HepG2 (cell line): Measurements from ENCODE around the gene ACSS2. TPM values are rescaled to one million over a fixed set of nuclear protein-coding genes. Genes with fewer than 3 reads are reported as not detected.

Source experiments
- ATAC-seq: fragments of 200-7000 bp; cut with Tn5 transposase; 3 replicates; pipeline ENCODE4 v1.9.1; 2020; ENCODE audit warnings: mild to moderate bottlenecking, moderate library complexity
- BruUV-seq: library from RNA; stranded (reverse); fragments of 400-500 nt; replicated peaks from 2 replicates; lab custom pipeline; 2021; lab: Mats Ljungman, UMichigan
- CTCF ChIA-PET: fragments of 300-600 bp; formaldehyde crosslinking; extraction: SDS; loops from one replicate; lab custom pipeline; 2021; ENCODE audit warnings: low total read pairs, inconsistent platforms, low intra/inter-chr PET ratio; lab: Yijun Ruan, JAX
- POLR2A ChIA-PET: fragments of 350-600 bp; sonication (Branson Sonifier 250); formaldehyde crosslinking; loops from one replicate; lab custom pipeline; 2020; ENCODE audit warnings: antibody characterized with exemption, inconsistent platforms; lab: Yijun Ruan, JAX
- DNase-seq: peaks from one replicate; pipeline ENCODE4 v3.0.0-alpha.2; 2015; ENCODE audit warnings: low spot score
- FAIRE-seq: peaks from 3 replicates; lab custom pipeline; 2011; peaks lifted over from hg19 to GRCh38; lab: Jason Lieb, UNC
- H2AFZ ChIP-seq: one replicate; pipeline ENCODE4 v1.6.1; 2011; ENCODE audit warnings: low read length, inconsistent platforms
- H3K27ac ChIP-seq: fragments of 300-600 bp; 3 replicates; pipeline ENCODE4 v1.8.0; 2011; ENCODE audit warnings: mixed run types, mild to moderate bottlenecking, mixed read lengths, low read length, inconsistent platforms; ENCODE audit not compliant: insufficient read depth; ENCODE audit errors: extremely low read length
- H3K27me3 ChIP-seq, 2 experiments: fragments of 200-600 bp in 1 of 2; 2 replicates in 1 of 2; 3 replicates in 1 of 2; pipeline versions ENCODE4 v1.6.0 to v1.8.0; 2011; ENCODE audit warnings: low read length in 2 of 2, mild to moderate bottlenecking in 2 of 2, moderate library complexity in 2 of 2, inconsistent platforms in 1 of 2; ENCODE audit not compliant: insufficient read depth in 2 of 2, control insufficient read depth in 1 of 2
- H3K36me3 ChIP-seq, 2 experiments: fragments of 200-600 bp in 1 of 2; replicated peaks in 1 of 2; 2 replicates in 1 of 2; 3 replicates in 1 of 2; pipeline versions ENCODE4 v1.5.1 to v1.8.0; 2011; ENCODE audit warnings: low read length in 2 of 2, inconsistent platforms in 1 of 2; ENCODE audit not compliant: insufficient read depth in 2 of 2, control insufficient read depth in 1 of 2
- H3K4me1 ChIP-seq: 2 replicates; pipeline ENCODE4 v1.5.1; 2012; ENCODE audit warnings: low read length, inconsistent platforms; ENCODE audit not compliant: insufficient read depth
- H3K4me2 ChIP-seq: 2 replicates; pipeline ENCODE4 v1.6.0; 2011; ENCODE audit warnings: low read depth, low read length, inconsistent platforms
- H3K4me3 ChIP-seq, 3 experiments: fragments of 200-600 bp in 1 of 3; sonication (generic), shearing (Covaris generic) in 1 of 3; replicated peaks in 1 of 3; 2 replicates each; pipeline ENCODE4 v1.5.1; 2011 to 2016; ENCODE audit warnings: low read length in 3 of 3, inconsistent platforms in 2 of 3, low read depth in 2 of 3, mild to moderate bottlenecking in 2 of 3, control low read depth in 1 of 3, mixed read lengths in 1 of 3; ENCODE audit not compliant: insufficient read depth in 1 of 3
- H3K79me2 ChIP-seq: one replicate; pipeline ENCODE4 v1.6.1; 2011; ENCODE audit warnings: low read length, inconsistent platforms; ENCODE audit not compliant: insufficient read depth
- H3K9ac ChIP-seq: 2 replicates; pipeline ENCODE4 v1.6.0; 2011; ENCODE audit warnings: mild to moderate bottlenecking, low read depth, low read length, inconsistent platforms; ENCODE audit not compliant: insufficient read depth
- H3K9me3 ChIP-seq: 2 replicates; pipeline ENCODE4 v1.5.1; 2012; ENCODE audit warnings: mild to moderate bottlenecking, low read length
- H4K20me1 ChIP-seq: 2 replicates; pipeline ENCODE4 v1.6.0; 2011; ENCODE audit warnings: inconsistent platforms, mild to moderate bottlenecking, low read length, moderate library complexity; ENCODE audit not compliant: insufficient read depth
- ZNF510 ChIP-seq: sonication (generic); formaldehyde crosslinking; IDR thresholded peaks from 2 replicates; pipeline ENCODE4 v1.4.0; 2020; ENCODE audit warnings: low read depth, mild to moderate bottlenecking, missing genetic modification reagents
- ZNF558 ChIP-seq: sonication (generic); formaldehyde crosslinking; IDR thresholded peaks from 2 replicates; pipeline ENCODE4 v1.9.0; 2022; ENCODE audit warnings: mild to moderate bottlenecking, missing genetic modification reagents, borderline replicate concordance
- WGBS: methylation state at CpG from one replicate; pipeline ENCODE4 v1.1.6; 2017; ENCODE audit warnings: low lambda C conversion rate; 5-methylcytosine and 5-hydroxymethylcytosine counted together
- in situ Hi-C: cut with HindIII; loops from 2 replicates; pipeline ENCODE4 v1.10.0; 2017; ENCODE audit warnings: low pct_unique_long_range_greater_than_20kb; ENCODE audit not compliant: extremely low pct_ligation_motif_present
- intact Hi-C: fragments of 100-400 bp; cut with micrococcal nuclease; formaldehyde crosslinking; loops from one replicate; pipeline ENCODE4 v1.10.0; 2022; ENCODE audit not compliant: unreplicated experiment
- polyA plus RNA-seq, 8 experiments: library from polyadenylated mRNA; depleted of rRNA in 3 of 8; stranded (reverse) in 7 of 8; unstranded in 1 of 8; fragments of >200 nt; fragmentation: Illumina TruSeq in 4 of 8; extraction: Trizol in 4 of 8; gene quantifications; 2 replicates each; pipeline versions ENCODE4 v1.2.1 to v1.2.3, GENCODE V29; 2011 to 2016; ENCODE audit warnings: low read depth in 4 of 8, missing spikeins in 1 of 8, mixed read lengths in 1 of 8; ENCODE audit not compliant: insufficient read depth in 1 of 8
- total RNA-seq, 5 experiments: library from RNA; depleted of rRNA; stranded (reverse); fragments of >200 nt; fragmentation: Illumina TruSeq; extraction: Trizol; gene quantifications; 2 replicates each; pipeline ENCODE4 v1.2.3, GENCODE V29; 2016; ENCODE audit warnings: low read depth in 1 of 5
- TF ChIP-seq, protein P1 (sequence below): sonication (generic); formaldehyde crosslinking; conservative IDR thresholded peaks from 2 replicates; pipeline ENCODE4 v1.8.1; 2023; ENCODE audit warnings: missing genetic modification reagents
- TF ChIP-seq, protein P2 (sequence below): sonication (generic); formaldehyde crosslinking; IDR thresholded peaks from 2 replicates; pipeline ENCODE4 v1.5.1; 2020; ENCODE audit warnings: mild to moderate bottlenecking, missing genetic modification reagents, moderate library complexity

Gene ACSS2
- total and polyA plus RNA-seq, 2 of the 13 experiments (the other 11 are each of a cell fraction or from before 2014, with no cell fraction given): 72.8 to 89.7 TPM

DNA sequence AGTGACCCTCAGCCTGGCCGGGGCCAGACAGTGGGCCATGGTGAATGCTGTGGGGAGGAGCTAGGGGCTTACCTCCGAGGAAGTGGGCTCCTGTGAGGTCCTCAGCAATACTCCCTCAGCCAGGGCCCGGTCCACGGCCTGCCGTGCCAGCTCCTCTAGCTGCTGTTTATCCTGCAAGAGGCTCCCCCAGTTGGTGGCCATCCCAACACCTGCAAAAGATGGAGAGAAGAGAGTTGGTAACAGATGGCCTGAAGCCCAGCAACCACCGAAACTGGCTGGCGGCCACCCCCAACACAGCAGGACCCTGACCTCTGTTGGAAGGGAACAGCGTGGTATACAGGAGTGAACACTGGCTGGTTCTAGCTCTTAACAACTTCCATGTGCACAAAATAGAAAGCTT lies 75.2 kb downstream of the ACSS2 start:
- peaks cover 44% of the 10 kb centered on the region for H3K4me1 ChIP-seq
- no peak overlapping the region for H3K4me2 ChIP-seq
- H2AFZ ChIP-seq: no peak overlapping the region
- no peaks in the 10 kb centered on the region for H3K9me3 ChIP-seq
- FAIRE-seq (no peak), ATAC-seq (no peak), DNase-seq (no peak)
- CTCF ChIA-PET: no interaction called here
- POLR2A ChIA-PET: no interaction called here
- intact Hi-C loops: no loop called here
- H3K9ac ChIP-seq: no peak overlapping the region
- H3K4me3 ChIP-seq: no peak overlapping the region
- peaks cover 0 to 14% of the 10 kb centered on the region in 2 experiments; a peak in 4 of 5 replicates for H3K36me3 ChIP-seq
- no peak overlapping the region for H3K27ac ChIP-seq
- WGBS: 98% methylated on average over 5 of the region's 8 CpGs
- in situ Hi-C loops: no loop called here
- BruUV-seq: no TSS peak
- peaks cover 6% of the 10 kb centered on the region for H3K79me2 ChIP-seq
- no peaks in the 10 kb centered on the region for H4K20me1 ChIP-seq
- H3K27me3 ChIP-seq: no peaks in the 10 kb centered on the region; a peak in 1 of 5 replicates
- TF ChIP-seq, protein P1, sequence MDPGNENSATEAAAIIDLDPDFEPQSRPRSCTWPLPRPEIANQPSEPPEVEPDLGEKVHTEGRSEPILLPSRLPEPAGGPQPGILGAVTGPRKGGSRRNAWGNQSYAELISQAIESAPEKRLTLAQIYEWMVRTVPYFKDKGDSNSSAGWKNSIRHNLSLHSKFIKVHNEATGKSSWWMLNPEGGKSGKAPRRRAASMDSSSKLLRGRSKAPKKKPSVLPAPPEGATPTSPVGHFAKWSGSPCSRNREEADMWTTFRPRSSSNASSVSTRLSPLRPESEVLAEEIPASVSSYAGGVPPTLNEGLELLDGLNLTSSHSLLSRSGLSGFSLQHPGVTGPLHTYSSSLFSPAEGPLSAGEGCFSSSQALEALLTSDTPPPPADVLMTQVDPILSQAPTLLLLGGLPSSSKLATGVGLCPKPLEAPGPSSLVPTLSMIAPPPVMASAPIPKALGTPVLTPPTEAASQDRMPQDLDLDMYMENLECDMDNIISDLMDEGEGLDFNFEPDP (CRISPR knock-in tag): 0 out of 2 replicates have a peak, but pooled peaks have one; percentile 69
- no peak for TF ChIP-seq ZNF510
- 0 out of 2 replicates have a peak, but pooled peaks have one; percentile 39 for TF ChIP-seq ZNF558 (CRISPR knock-in tag)
- TF ChIP-seq, protein P2, sequence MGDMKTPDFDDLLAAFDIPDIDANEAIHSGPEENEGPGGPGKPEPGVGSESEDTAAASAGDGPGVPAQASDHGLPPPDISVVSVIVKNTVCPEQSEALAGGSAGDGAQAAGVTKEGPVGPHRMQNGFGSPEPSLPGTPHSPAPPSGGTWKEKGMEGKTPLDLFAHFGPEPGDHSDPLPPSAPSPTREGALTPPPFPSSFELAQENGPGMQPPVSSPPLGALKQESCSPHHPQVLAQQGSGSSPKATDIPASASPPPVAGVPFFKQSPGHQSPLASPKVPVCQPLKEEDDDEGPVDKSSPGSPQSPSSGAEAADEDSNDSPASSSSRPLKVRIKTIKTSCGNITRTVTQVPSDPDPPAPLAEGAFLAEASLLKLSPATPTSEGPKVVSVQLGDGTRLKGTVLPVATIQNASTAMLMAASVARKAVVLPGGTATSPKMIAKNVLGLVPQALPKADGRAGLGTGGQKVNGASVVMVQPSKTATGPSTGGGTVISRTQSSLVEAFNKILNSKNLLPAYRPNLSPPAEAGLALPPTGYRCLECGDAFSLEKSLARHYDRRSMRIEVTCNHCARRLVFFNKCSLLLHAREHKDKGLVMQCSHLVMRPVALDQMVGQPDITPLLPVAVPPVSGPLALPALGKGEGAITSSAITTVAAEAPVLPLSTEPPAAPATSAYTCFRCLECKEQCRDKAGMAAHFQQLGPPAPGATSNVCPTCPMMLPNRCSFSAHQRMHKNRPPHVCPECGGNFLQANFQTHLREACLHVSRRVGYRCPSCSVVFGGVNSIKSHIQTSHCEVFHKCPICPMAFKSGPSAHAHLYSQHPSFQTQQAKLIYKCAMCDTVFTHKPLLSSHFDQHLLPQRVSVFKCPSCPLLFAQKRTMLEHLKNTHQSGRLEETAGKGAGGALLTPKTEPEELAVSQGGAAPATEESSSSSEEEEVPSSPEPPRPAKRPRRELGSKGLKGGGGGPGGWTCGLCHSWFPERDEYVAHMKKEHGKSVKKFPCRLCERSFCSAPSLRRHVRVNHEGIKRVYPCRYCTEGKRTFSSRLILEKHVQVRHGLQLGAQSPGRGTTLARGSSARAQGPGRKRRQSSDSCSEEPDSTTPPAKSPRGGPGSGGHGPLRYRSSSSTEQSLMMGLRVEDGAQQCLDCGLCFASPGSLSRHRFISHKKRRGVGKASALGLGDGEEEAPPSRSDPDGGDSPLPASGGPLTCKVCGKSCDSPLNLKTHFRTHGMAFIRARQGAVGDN: 0 out of 2 replicates have a peak, but pooled peaks have one; percentile 14
